Measurements from ENCODE around the gene NFKBIL1.

DNA sequence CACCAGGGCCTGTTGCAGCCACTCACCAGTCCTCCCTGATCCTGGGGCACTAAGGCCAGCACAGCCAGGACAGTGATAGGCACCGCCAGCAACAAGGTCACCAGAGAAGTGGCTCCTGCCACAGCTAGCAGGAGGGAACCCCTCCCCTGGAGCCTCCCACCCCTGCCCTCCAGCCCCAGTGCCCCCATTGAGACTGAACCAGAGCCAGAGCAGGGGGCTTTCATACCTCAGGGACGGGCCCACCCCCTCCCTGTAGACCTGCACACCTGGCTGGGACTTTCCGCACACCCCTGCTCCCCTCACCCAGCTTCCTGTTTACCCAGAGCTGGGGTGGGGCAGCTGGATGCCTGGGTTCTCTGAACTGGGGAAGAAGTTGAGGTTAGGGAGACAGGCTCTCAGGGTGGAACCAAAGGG, 34.8 kb downstream of the NFKBIL1 start, which contains the start of gene LTB:
- TF ChIP-seq, protein P1, sequence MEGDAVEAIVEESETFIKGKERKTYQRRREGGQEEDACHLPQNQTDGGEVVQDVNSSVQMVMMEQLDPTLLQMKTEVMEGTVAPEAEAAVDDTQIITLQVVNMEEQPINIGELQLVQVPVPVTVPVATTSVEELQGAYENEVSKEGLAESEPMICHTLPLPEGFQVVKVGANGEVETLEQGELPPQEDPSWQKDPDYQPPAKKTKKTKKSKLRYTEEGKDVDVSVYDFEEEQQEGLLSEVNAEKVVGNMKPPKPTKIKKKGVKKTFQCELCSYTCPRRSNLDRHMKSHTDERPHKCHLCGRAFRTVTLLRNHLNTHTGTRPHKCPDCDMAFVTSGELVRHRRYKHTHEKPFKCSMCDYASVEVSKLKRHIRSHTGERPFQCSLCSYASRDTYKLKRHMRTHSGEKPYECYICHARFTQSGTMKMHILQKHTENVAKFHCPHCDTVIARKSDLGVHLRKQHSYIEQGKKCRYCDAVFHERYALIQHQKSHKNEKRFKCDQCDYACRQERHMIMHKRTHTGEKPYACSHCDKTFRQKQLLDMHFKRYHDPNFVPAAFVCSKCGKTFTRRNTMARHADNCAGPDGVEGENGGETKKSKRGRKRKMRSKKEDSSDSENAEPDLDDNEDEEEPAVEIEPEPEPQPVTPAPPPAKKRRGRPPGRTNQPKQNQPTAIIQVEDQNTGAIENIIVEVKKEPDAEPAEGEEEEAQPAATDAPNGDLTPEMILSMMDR (IDR thresholded peaks at IDR 0.05; ENCODE audit: low read depth, low read length) = no peak
- TF ChIP-seq EZH2phosphoT487 (IDR thresholded peaks at IDR 0.05; ENCODE audit: low read depth) = no peak

Measured in OCI-LY3 (cell line).